Mesodermal cell (in vitro differentiated cells): ENCODE data around the gene FBXO42.

Experiments
- H3K27ac ChIP-seq: 2 replicates; pipeline ENCODE4 v1.7.0; 2013; ENCODE audit warnings: mild to moderate bottlenecking, low read depth, low read length, moderate library complexity; ENCODE audit not compliant: severe bottlenecking
- H3K36me3 ChIP-seq: 2 replicates; pipeline ENCODE4 v1.7.1; 2013; ENCODE audit warnings: mild to moderate bottlenecking, low read length, moderate library complexity; ENCODE audit not compliant: control insufficient read depth, insufficient read depth
- H3K4me1 ChIP-seq: one replicate; pipeline ENCODE4 v1.7.1; 2013; ENCODE audit warnings: mild to moderate bottlenecking, low read length; ENCODE audit not compliant: insufficient read depth, control insufficient read depth, poor library complexity, severe bottlenecking
- H3K4me3 ChIP-seq: 2 replicates; pipeline ENCODE4 v1.7.0; 2013; ENCODE audit warnings: low read length, control low read depth, mild to moderate bottlenecking; ENCODE audit not compliant: insufficient read depth, poor library complexity, severe bottlenecking; ENCODE audit errors: extremely low read depth
- H3K9me3 ChIP-seq: 2 replicates; pipeline ENCODE4 v1.7.1; 2013; ENCODE audit warnings: mild to moderate bottlenecking, low read length, moderate library complexity; ENCODE audit not compliant: control insufficient read depth
- WGBS, 2 experiments: methylation state at CpG; one replicate each; pipeline ENCODE4 v1.1.5; 2013; ENCODE audit warnings: missing lambda C conversion rate in 2 of 2; ENCODE audit not compliant: insufficient coverage in 2 of 2; 5-methylcytosine and 5-hydroxymethylcytosine counted together

The FBXO42 gene

DNA sequence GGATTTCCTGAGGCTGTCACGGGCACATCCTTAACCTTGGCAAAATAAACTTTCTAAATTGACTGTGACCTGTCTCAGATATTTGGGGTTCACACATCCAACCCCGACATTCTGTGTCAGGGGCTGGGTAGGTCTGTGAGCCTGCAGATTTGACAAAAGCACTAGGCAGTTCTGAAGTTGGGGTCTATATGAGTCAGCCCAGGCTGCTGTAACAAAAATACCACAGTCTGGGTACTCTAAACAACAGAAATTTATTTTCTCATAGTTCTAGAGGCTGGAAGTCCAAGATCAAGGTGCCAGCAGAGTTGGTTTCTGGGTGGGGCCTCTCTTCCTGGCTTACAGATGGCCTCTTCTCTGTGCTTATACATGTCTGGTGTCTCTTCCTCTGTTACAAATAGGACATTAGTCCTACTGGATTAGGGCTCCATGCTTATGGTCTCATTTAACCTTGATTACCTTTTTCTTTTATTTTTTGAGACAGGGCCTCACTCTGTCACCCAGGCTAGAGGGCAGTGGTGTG lies 112.2 kb downstream of the FBXO42 start:
- Histone ChIP-seq H3K27ac (no peak overlapping the region), H3K4me1 (peaks cover 11% of the 10 kb centered on the region), H3K4me3 (no peak overlapping the region), H3K36me3 (no peaks in the 10 kb centered on the region), H3K9me3 (no peaks in the 10 kb centered on the region)
- WGBS, 2 experiments: 93 to 100% methylated on average over 2 of the region's 2 CpGs

DNA sequence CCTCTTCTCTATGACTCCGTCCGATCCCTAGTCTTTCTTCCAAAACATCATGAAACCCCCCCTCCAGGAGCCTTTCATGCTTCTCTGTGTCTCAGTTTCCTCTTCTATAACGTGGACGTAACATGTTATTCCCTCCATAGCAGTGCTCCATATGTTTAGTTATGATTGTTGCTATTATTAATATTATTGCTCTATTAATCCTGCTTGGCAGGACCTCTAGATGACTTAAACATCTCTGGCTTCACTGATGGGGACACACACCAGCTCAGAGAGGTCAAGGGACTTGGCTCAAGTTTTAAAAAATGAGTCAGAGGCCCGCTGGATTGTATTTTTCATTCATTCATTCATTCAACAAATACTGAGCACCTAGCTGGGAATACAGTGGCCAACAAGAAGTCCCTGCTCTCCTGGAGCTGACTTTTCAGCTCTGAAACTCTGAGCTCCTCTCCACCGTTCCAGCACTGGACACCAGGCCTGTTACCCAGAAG lies 114.9 kb downstream of the FBXO42 start:
- Histone ChIP-seq H3K27ac (no peak overlapping the region), H3K36me3 (no peaks in the 10 kb centered on the region), H3K4me3 (peak overlapping the region; percentile 55), H3K9me3 (no peaks in the 10 kb centered on the region), H3K4me1 (peaks cover 11% of the 10 kb centered on the region)
- 48 to 65% methylated on average over 3 to 4 of the region's 6 CpGs for WGBS, 2 experiments

DNA sequence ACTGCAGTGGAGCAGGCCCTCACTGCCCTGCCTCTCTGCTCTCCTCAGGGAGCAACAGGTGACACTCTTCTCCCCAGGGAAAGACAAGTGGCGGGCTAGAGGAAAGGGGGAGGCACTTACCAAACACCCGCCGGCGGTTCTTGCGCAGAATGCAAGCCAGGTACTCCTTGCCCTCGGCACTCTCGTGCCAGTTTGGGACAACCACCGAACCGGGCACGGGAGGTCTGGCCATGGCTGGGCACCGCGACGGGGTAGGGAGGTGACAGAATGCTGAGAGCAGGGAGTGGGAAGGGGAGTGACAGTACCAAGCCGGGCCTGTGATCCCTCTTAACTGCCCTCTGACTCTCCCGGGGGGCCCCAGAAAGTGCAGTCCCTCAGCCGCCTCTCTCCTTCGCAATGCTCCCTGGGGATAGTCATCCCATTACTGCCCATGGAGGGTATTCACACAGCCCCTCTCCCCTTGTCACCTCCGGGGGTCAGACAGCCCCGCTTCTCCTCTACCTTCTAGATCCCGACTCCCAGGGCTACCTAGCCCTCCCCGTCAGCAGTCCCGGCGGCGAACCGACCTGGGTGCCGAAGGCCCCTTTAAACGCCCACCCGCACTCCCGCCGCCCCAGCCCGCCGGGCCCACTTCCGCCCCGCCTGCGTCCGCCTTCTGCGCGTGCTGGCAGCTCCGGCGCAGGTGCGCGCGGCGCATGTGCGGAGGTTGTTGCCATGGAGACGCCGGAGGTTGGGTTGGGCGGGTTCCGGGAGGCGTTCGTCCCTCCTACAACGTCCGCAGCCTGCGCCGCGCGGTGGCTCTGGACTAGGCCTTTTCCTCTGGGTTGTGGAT lies 115.6 kb downstream of the FBXO42 start, which contains the start of gene CPLANE2:
TSS of gene CPLANE2 (minus strand) at position 673 of the 832 bp plus-strand sequence. CDS start at position 232, 441 bp downstream.
- Histone ChIP-seq H3K9me3 (no peaks in the 10 kb centered on the region), H3K4me3 (peak within 1 kb of the TSS; percentile 55), H3K27ac (no peak within 1 kb of the TSS), H3K4me1 (peaks cover 11% of the 10 kb centered on the region), H3K36me3 (no peaks in the 10 kb centered on the region)
- 0 to 3% methylated on average over 42 to 43 of the region's 57 CpGs for WGBS, 2 experiments

DNA sequence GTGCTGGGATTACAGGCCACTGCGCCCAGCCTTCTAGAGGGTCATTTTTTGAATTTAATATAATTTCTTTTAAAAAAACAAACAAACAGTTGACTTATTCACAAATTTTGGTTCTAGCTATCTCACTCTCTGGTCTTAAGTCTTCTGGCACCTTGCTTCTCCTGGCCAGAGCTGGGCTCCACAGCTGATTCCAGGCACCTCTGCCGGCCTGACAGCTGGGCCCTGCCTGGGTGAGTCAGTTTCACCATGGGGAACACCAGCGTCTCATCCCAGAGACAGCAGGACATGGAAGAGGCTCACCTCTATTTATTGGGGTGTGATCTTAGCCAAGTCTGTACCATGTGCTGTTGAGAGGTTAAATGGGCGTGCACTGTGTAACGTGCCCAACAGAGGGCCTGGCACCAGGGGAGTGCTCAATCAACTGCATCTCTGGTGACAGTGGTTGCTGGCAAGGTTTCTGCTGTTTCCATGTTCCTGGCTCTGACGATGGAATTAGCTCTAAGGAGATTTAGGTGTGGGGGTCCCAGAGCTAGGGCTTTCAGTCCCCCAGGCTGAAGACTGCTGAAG lies 116.3 kb downstream of the FBXO42 start:
- Histone ChIP-seq H3K4me1 (peaks cover 11% of the 10 kb centered on the region), H3K9me3 (no peaks in the 10 kb centered on the region), H3K27ac (no peak overlapping the region), H3K36me3 (no peaks in the 10 kb centered on the region), H3K4me3 (peak overlapping the region; percentile 55)
- 52 to 68% methylated on average over 3 to 5 of the region's 6 CpGs for WGBS, 2 experiments

DNA sequence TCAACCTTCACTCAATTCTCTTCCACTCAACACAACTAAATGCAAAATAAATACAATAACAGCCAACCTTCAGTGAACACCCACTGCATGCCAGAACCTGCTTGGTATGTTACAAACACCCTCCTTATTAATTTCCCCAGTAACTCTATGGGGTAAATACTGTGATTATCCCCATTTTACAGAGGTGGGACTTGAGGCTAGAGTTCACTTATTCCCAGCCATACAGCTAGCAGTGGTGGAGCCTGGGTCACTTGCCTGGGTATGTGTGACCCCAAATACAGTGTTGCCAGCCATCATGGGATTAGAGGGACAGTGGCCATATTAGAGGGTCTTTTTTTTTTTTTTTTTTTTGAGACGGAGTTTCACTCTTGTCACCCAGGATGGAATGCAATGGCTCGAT lies 116.9 kb downstream of the FBXO42 start:
- H3K4me3 ChIP-seq: no peak overlapping the region
- no peaks in the 10 kb centered on the region for H3K9me3 ChIP-seq
- H3K36me3 ChIP-seq: no peaks in the 10 kb centered on the region
- H3K4me1 ChIP-seq: peaks cover 11% of the 10 kb centered on the region
- WGBS, 2 experiments: no CpG with 5 or more reads among the region's 2 CpGs
- no peak overlapping the region for H3K27ac ChIP-seq

DNA sequence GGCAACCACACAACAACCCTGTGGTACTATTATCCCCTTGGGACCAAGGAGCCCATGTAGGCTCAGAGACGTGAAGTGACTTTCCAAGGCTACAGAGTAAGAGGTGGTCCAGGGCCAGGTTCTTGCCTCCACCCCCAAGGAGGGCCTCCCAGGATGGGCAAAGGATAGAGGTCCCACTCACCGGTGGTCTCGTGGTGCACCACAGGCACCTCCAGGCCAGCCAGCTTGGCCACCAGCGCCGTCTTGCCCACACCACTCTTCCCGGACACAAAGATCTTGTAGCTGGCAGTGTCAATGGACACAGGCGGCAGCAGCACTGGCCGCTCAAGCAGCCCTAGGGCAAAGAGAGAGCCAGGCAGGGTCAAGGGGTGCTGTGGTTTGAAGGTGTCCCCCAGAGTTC lies 118.8 kb downstream of the FBXO42 start:
- H3K4me3 ChIP-seq: no peak overlapping the region
- H3K4me1 ChIP-seq: peaks cover 14% of the 10 kb centered on the region
- 92 to 98% methylated on average over 8 of the region's 8 CpGs for WGBS, 2 experiments
- no peaks in the 10 kb centered on the region for H3K36me3 ChIP-seq
- H3K9me3 ChIP-seq: no peaks in the 10 kb centered on the region
- no peak overlapping the region for H3K27ac ChIP-seq

DNA sequence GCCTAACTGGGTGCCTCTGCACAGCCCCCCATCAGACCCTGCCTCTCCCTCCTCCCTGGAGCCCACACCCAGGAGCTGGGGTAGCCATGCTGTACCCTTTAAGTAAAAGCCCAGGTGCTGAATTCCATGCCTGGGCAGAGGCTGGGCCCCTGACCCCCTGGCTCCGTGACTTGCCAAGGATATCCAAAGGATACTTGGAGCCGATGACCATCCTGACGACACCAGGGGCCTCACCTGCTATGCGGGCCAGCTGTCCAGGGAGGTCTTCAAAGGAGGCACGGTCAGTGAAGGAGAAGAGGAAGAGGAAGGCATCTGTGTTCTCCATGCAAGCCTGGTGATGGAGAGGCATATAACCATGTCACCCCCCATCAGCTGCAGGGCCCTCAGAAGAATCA lies 120.0 kb downstream of the FBXO42 start:
- Histone ChIP-seq H3K27ac (no peak overlapping the region), H3K4me1 (peaks cover 10% of the 10 kb centered on the region), H3K9me3 (no peaks in the 10 kb centered on the region), H3K4me3 (no peak overlapping the region), H3K36me3 (no peaks in the 10 kb centered on the region)
- WGBS, 2 experiments: 95 to 100% methylated on average over 5 of the region's 5 CpGs

DNA sequence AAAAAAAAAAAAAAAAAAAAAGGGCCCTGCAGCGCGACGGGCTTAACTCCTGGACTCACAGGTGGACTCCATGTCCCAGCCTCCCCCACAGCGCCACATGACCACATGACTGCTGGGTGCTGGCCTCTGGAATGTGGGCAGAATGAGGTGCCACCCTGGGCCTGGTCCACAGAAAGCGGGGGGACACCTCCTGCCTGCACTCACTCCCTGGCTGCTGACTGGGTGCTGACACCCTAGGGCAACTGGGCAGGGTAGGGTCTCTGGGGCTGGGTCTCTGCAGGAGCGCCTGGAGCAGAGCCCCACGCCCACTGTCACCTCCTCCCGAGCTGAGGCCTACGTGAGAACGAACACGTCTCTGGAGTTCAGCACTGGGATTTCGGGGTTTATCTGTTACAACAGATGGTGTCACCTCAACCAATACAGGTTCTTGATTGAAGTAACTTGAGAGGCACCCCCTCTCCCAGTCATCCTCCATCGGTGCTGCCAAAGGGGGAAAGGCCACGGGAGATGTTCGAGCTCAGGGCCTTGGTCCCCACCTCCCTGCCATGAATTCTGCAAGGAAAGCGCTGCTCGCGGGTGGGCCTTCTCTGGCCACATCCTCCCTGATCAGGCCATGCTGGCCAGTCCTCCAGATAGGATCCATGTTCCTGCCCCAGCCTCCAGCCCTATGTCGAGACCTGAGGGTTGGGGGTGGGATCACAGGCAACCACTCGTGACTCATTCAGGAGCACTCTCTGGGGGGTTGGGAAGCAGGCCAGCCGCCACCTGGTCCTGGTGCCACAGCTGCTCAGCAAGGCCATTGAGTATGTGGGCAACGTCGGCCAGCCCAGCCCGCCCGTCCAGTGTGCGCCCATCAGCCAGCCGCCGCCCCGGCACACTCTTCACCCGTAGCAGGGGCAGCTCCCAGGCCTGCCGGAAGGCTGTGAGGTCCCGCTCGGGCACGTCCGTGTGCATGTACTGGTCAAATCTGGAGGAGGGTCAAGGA lies 120.7 kb downstream of the FBXO42 start:
- Histone ChIP-seq H3K27ac (no peak overlapping the region), H3K4me1 (peaks cover 8% of the 10 kb centered on the region), H3K4me3 (no peak overlapping the region), H3K9me3 (no peaks in the 10 kb centered on the region), H3K36me3 (no peaks in the 10 kb centered on the region)
- 90 to 93% methylated on average over 28 to 31 of the region's 35 CpGs for WGBS, 2 experiments

DNA sequence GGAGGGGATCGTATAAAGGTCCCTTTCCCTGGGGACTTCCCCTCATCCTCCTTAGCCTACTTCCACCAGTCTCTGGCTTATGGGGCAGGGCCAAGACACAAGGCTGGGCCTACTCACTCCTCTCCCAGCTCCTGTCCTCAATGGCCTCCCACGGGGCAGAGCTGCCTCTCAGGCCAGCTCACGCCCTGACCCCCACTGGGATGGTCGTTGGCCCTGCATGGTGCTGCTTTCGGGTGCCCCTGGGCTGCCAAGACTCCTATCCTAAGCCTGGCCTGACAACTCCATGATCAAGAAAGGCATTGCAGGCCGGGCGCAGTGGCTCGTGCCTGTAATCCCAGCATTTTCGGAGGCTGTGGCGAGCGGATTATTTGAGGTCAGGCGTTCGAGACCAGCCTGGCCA lies 121.5 kb downstream of the FBXO42 start:
- WGBS, 2 experiments: 88 to 91% methylated on average over 7 to 10 of the region's 13 CpGs
- H3K4me3 ChIP-seq: no peak overlapping the region

More for the DNA sequence above, 121.5 kb downstream of the FBXO42 start:
- H3K4me1 ChIP-seq: peaks cover 8% of the 10 kb centered on the region
- H3K36me3 ChIP-seq: no peaks in the 10 kb centered on the region
- H3K27ac ChIP-seq: no peak overlapping the region
- peaks cover 5% of the 10 kb centered on the region for H3K9me3 ChIP-seq
